GM19193 (cell line): ENCODE results near the gene SOWAHD.

Experiments
- POLR2A ChIP-seq: IDR thresholded peaks from 4 replicates; pipeline ENCODE4 v1.6.1; 2011; ENCODE audit not compliant: insufficient read depth, insufficient read length; ENCODE audit errors: extremely low read depth

Gene SOWAHD

DNA sequence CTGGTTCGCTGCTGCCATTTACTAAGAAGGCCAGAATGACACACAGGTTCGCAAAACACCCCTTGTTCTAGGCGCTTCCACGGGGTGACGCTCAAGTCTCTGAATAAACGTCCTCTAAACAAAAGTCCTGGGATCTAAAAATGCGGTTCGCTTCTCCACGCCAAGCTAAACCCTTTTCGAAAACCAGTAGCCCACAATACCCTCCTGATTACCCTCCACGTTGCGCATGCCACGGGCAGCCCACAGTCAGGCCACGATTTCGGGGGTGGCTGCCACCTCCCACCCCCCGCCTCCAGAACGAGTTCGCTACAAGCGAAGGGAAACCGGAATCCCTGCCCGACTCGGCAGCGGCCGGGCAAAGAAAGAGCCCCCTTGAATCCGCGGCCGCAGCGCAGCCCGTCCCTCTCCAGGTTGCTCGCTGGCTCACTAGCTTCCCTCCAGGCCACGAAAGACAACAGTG, 32.6 kb downstream of the SOWAHD start:
- TF ChIP-seq POLR2A = no peak

DNA sequence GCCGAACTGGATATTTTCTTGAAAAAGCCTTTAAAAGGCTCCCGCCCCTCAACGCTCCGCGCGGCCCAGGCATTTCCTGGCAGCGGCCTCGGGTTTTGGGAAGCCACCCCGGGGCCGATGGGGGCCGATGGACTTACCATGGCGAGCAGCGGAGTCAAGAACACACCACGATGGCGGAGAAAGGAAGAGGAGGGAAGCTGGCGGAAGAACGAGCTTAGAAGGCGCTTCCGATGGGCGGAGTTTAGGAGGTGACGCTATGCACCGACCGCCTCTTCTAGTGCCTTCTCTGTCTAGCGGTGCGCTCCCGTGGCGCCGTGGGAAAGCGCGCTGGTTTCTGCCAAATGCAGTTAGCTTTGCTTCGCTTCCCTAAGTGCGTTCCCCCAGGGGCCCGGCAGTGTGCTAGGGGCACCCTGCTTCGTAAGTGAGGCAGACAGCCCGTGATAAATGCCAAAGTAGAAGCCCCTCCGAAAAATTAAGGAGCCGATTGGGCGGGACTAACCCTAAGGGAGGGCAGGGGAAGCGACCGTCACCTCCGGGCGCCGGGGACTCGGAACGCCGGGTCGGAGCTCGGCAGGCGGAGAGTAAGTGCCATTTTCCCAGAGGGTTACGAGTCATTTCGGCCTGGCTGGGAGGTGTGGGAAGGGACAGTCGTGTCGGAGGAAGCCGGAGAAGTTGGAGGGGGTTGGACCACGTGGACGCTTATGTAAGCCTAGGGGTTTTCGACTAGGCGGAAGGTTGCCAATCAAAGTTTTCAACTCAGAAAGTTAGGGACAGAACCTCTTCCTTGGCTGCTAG, 33.2 kb downstream of the SOWAHD start, which contains the start of gene RPL39:
TSS of gene RPL39 (minus strand) at position 194 of the 795 bp plus-strand sequence. CDS start at position 140, 54 bp downstream.
- TF ChIP-seq POLR2A = peak; percentile 81

DNA sequence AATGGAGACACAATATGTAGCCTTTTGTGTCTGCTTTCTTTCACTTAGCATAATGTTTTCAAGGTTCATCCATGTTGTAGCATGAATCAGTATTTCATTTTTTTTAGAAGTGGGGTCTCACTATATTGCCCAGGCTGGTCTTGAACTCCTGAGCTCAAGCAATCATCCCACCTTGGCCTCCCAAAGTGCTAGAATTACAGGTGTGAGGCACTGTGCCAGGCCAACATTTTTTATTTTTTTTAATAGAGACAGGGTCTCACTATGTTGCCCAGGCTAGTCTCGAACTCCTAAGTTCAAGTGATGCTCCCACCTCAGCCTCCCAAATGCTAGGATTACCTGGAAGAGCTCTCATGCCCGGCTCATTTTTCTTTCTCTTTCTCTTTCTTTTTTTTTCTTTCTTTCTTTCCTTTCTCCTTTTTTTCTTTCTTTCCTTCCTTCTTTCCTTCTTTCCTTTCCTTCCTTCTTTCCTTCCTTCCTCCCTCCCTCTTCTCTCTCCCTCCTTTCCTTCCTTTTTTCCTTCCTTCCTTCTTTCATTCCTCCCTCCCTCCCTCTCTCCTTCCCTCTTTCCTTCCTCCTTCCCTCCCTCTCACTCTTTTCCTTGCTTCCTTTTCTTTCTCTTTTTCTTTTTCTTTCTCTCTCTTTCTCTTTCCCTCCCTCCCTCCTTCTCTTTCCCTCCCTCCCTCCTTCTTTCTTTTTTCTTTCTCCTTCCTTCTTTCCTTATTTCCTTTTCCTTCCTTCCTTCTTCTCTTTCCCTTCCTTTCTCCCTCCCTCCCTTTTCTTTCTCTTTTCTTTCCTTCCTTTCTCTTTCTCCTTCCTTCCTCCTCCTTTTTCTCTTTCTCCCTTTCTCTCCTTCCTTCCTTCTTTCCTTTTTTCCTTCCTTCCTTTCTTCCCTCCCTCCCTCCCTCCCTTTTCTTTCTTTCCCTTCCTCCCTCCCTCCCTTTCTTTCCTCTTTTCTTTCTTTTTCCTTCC, 43.1 kb downstream of the SOWAHD start:
- TF ChIP-seq POLR2A = no peak

DNA sequence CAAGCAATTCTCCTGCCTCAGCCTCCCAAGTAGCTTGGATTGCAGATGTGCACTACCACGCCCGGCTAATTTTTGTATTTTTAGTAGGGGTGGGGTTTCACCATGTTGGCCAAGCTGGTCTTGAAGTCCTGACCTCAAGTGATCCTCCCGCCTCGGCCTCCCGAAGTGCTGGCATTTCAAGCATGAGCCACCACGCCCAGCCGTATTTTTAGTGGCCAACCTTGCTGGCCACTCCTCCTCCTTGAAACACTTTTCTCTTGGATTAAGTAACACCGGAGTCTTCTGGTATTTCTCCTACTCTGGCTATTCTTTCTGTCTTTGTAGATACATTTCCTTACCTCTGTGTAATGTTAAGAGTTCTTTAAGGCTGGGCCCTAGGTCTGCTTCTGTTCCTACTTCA, 44.2 kb downstream of the SOWAHD start:
- TF ChIP-seq POLR2A = no peak

DNA sequence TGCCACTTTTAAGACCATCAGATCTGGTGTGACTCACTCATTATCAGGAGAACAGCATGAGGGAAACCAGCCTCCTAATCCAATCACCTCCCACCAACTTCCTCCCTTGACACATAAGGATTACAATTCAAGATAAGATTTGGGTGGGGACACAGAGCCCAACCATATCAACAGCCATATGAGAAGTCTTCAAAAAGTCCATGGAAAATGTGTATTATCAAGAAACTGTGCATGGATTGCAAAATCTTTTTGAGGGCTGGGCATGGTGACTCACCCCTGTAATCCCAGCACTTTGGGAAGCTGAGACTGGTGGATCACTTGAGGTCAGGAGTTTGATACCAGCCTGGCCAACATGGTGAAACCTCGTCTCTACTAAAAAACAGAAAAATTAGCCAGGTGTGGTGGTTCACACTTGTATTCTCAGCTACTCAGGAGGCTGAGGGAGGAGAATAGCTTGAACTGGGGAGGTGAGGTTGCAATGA, 50.8 kb downstream of the SOWAHD start:
- TF ChIP-seq POLR2A = no peak
